ENCODE data around the gene NBPF10. TPM values are rescaled to one million over a fixed set of nuclear protein-coding genes. Genes with fewer than 3 reads are reported as not detected.
"Not testable (repeated sequence)": the region's sequence is repeated elsewhere in the genome, so short reads cannot be mapped to it uniquely, and the experiment has no call there.

Gene NBPF10, protein sequence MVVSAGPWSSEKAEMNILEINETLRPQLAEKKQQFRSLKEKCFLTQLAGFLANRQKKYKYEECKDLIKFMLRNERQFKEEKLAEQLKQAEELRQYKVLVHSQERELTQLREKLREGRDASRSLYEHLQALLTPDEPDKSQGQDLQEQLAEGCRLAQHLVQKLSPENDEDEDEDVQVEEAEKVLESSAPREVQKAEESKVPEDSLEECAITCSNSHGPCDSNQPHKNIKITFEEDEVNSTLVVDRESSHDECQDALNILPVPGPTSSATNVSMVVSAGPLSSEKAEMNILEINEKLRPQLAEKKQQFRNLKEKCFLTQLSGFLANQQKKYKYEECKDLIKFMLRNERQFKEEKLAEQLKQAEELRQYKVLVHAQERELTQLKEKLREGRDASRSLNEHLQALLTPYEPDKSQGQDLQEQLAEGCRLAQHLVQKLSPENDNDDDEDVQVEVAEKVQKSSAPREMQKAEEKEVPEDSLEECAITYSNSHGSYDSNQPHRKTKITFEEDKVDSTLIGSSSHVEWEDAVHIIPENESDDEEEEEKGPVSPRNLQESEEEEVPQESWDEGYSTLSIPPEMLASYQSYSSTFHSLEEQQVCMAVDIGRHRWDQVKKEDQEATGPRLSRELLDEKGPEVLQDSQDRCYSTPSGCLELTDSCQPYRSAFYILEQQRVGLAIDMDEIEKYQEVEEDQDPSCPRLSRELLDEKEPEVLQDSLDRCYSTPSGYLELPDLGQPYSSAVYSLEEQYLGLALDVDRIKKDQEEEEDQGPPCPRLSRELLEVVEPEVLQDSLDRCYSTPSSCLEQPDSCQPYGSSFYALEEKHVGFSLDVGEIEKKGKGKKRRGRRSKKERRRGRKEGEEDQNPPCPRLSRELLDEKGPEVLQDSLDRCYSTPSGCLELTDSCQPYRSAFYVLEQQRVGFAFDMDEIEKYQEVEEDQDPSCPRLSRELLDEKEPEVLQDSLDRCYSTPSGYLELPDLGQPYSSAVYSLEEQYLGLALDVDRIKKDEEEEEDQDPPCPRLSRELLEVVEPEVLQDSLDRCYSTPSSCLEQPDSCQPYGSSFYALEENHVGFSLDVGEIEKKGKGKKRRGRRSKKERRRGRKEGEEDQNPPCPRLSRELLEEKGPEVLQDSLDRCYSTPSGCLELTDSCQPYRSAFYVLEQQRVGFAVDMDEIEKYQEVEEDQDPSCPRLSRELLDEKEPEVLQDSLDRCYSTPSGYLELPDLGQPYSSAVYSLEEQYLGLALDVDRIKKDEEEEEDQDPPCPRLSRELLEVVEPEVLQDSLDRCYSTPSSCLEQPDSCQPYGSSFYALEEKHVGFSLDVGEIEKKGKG (N-terminal part only)
- 1 to 10 TPM; 1.9 to 7.2 (median 2.3) TPM for total RNA-seq

DNA sequence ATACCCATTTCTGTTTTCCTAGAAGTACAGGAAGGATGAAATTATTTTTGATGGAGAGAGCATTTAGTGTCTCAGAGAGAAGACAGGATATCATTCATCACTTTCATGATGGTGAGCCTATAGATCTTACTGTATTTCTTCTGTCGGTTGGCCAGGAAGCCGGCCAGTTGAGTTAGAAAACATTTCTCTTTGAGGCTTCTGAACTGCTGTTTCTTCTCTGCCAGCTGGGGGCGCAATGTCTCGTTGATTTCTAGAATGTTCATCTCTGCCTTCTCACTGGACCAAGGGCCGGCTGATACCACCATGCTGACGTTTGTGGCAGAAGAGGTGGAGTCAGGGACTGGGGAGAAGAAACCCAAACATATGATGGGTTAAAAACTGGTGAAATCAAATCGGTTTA is at the start of gene NBPF10:
Gene NBPF10, minus strand, starts transcription at position 340 of the 400 bp plus-strand sequence. Its CDS starts 35 bp downstream, at position 305.
- TF ChIP-seq, protein P1, sequence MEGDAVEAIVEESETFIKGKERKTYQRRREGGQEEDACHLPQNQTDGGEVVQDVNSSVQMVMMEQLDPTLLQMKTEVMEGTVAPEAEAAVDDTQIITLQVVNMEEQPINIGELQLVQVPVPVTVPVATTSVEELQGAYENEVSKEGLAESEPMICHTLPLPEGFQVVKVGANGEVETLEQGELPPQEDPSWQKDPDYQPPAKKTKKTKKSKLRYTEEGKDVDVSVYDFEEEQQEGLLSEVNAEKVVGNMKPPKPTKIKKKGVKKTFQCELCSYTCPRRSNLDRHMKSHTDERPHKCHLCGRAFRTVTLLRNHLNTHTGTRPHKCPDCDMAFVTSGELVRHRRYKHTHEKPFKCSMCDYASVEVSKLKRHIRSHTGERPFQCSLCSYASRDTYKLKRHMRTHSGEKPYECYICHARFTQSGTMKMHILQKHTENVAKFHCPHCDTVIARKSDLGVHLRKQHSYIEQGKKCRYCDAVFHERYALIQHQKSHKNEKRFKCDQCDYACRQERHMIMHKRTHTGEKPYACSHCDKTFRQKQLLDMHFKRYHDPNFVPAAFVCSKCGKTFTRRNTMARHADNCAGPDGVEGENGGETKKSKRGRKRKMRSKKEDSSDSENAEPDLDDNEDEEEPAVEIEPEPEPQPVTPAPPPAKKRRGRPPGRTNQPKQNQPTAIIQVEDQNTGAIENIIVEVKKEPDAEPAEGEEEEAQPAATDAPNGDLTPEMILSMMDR (IDR thresholded peaks at IDR 0.05): peak in 1 of 5 experiments; percentile 22
- DNase-seq; intact Hi-C loops (cut with DNase I; ENCODE audit: low total_unique reads); in situ Hi-C loops (cut with MboI; ENCODE audit: low pct_ligation_motif_present in 1 of 4, low pct_unique_long_range_greater_than_20kb in 1 of 4, low sequenced_read_pairs in 3 of 4); H3K27me3 ChIP-seq; H3K4me3 ChIP-seq; H3K4me1 ChIP-seq; H3K9me3 ChIP-seq; H3K27ac ChIP-seq; H3K36me3 ChIP-seq: not testable (repeated sequence)
- no CpG with 5 or more reads among the region's 7 CpGs for WGBS, 2 donors (ENCODE audit: low coverage in 1 of 2)

DNA sequence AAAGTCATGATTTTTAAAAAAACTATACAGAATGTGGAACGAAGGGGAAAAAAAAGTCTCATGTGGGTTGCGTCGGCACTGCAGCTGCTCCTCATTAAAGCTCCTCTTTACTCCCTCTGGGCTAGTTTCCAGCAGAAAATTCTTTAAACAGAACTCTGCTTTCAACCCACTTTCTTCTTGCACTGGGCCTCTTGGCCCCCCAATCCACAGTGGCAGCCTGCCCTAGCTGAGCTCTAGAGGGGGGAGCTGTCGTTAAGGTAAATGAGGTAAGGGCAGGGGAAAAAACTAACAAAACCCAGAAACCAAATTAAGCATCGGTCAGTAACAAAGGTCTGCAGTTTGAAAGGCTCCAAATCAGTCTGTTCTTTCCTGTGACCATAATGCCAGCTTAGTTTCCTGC is 29.9 kb upstream of the NBPF10 start:
- in situ Hi-C loops (cut with MboI; ENCODE audit: low pct_ligation_motif_present in 1 of 4, low pct_unique_long_range_greater_than_20kb in 1 of 4, low sequenced_read_pairs in 3 of 4); intact Hi-C loops (cut with DNase I; ENCODE audit: low total_unique reads); H3K27me3 ChIP-seq; H3K4me3 ChIP-seq; H3K4me1 ChIP-seq; DNase-seq; H3K9me3 ChIP-seq; H3K36me3 ChIP-seq: not testable (repeated sequence)
- no CpG with 5 or more reads among the region's 5 CpGs for WGBS, 2 donors (ENCODE audit: low coverage in 1 of 2)
- peak overlapping the region in 2 of 4 donors; percentile 65 to 69 for H3K27ac ChIP-seq

DNA sequence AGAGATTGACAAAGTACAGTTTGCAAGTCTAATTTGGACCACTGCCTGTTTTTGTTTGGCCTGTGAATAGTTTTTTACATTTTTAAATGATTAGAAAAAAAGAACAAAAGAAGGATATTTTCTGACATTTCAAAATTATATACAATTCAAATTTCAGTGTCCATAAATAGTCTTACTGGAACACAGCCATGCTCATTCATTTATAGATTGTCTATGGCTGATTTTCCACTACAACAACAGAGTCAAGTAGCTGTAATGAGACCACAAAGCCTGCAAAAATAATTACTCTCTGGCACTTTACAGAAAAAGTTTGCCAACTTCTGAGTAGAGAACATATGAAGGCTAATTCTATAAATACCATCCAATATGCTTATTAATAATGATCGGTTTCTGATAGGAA is 23.1 kb upstream of the NBPF10 start:
- DNase-seq; intact Hi-C loops (cut with DNase I; ENCODE audit: low total_unique reads): not testable (repeated sequence)
- WGBS, 2 donors (ENCODE audit: low coverage in 1 of 2): no CpG with 5 or more reads among the region's 1 CpG

DNA sequence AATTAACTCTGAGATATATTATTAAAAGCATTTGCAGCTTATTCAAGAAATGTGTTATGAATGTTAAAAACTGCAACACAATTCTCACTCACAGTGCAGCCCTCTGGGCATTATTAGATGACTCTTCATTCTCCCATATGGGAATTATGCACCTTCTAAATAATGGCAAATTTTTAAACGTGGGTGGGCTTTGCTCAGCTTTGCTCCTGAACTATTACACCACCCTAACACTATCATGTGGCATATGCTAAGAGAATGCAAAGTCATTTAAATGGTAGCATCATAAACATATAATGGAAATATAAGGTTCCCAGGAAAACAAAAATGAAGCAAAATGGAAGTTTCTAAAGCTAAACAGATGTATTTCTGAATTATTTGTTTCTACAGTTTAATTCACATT is 22.7 kb upstream of the NBPF10 start:
- H3K27ac ChIP-seq; DNase-seq; H3K4me1 ChIP-seq; H3K9me3 ChIP-seq; H3K4me3 ChIP-seq; H3K36me3 ChIP-seq; intact Hi-C loops (cut with DNase I; ENCODE audit: low total_unique reads); H3K27me3 ChIP-seq; in situ Hi-C loops (cut with MboI; ENCODE audit: low pct_ligation_motif_present in 1 of 4, low pct_unique_long_range_greater_than_20kb in 1 of 4, low sequenced_read_pairs in 3 of 4): not testable (repeated sequence)
- WGBS, 2 donors (ENCODE audit: low coverage in 1 of 2): no CpG with 5 or more reads among the region's 1 CpG

More for the DNA sequence above, 23.1 kb upstream of the NBPF10 start:
- H3K27ac ChIP-seq; H3K27me3 ChIP-seq; H3K36me3 ChIP-seq; H3K4me1 ChIP-seq; H3K9me3 ChIP-seq; H3K4me3 ChIP-seq; in situ Hi-C loops (cut with MboI; ENCODE audit: low pct_ligation_motif_present in 1 of 4, low pct_unique_long_range_greater_than_20kb in 1 of 4, low sequenced_read_pairs in 3 of 4): not testable (repeated sequence)

Other genes starting within 250 kb of the NBPF10 start
- 10 to 100 TPM in 1 of 4 donors, 1 to 10 TPM in 3; 2.2 to 18.1 (median 5.4) TPM for gene ITGA10, start 234.8 kb downstream of the NBPF10 start, total RNA-seq
- gene PEX11B, start 226.1 kb downstream of the NBPF10 start, total RNA-seq: 10 to 100 TPM in 3 of 4 donors, 1 to 10 TPM in 1; 8.8 to 38.9 (median 27.0) TPM
- 100 to 1,000 TPM in 2 of 4 donors, 10 to 100 TPM in 2; 23.6 to 122 (median 99.1) TPM for gene RBM8A, start 217.3 kb downstream of the NBPF10 start, total RNA-seq
- gene LIX1L, start 186.8 kb downstream of the NBPF10 start, total RNA-seq: 10 to 100 TPM in 2 of 4 donors, 1 to 10 TPM in 2; 7.2 to 12.5 (median 9.8) TPM
- 1 to 10 TPM in 1 of 4 donors, under 1 TPM in 2, not detected in 1; 0.41 to 4.1 (median 0.64) TPM for gene ANKRD34A, start 180.2 kb downstream of the NBPF10 start, total RNA-seq
- 10 to 100 TPM in 3 of 4 donors, 1 to 10 TPM in 1; 1.2 to 23.7 (median 14.4) TPM for gene POLR3GL, start 180.1 kb downstream of the NBPF10 start, total RNA-seq
- 1,000 to 10,000 TPM in 2 of 4 donors, 100 to 1,000 TPM in 2; 296 to 2,602 (median 982) TPM for gene TXNIP, start 148.2 kb downstream of the NBPF10 start, total RNA-seq
- gene HJV, start 123.1 kb downstream of the NBPF10 start, total RNA-seq: under 1 TPM in 1 of 4 donors, not detected in 3; 0.27 TPM
- gene NOTCH2NLA, start 84.2 kb upstream of the NBPF10 start, total RNA-seq: 100 to 1,000 TPM in 1 of 4 donors, 10 to 100 TPM in 3; 18.3 to 158 (median 41.6) TPM

All from transverse colon (tissue), 4 donors.